ENCODE results near the gene DZANK1.

DZANK1 gene

DNA sequence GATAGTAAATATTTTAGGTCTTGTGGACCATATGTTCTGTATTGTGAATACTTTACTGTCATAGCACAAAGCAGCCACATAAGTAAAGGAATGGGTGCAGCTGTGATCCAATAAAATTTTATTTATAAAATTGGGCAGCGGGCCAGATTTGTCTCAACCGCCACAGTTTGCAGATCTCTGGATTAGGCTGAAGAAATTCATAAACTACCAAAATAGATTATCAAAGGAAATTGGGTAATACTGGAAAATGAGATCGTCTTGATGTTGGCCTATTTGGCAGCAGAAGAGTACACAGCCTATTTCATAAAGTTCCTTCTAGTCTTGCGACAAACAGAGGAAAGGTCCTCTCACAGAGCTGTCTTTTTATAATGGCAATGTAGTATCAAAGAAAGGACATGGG is 69.8 kb downstream of the DZANK1 start:
- no peak overlapping the region for H3K4me3 ChIP-seq (ENCODE audit: low read depth, low read length)
- TF ChIP-seq, protein P1, sequence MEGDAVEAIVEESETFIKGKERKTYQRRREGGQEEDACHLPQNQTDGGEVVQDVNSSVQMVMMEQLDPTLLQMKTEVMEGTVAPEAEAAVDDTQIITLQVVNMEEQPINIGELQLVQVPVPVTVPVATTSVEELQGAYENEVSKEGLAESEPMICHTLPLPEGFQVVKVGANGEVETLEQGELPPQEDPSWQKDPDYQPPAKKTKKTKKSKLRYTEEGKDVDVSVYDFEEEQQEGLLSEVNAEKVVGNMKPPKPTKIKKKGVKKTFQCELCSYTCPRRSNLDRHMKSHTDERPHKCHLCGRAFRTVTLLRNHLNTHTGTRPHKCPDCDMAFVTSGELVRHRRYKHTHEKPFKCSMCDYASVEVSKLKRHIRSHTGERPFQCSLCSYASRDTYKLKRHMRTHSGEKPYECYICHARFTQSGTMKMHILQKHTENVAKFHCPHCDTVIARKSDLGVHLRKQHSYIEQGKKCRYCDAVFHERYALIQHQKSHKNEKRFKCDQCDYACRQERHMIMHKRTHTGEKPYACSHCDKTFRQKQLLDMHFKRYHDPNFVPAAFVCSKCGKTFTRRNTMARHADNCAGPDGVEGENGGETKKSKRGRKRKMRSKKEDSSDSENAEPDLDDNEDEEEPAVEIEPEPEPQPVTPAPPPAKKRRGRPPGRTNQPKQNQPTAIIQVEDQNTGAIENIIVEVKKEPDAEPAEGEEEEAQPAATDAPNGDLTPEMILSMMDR (IDR thresholded peaks at IDR 0.05; ENCODE audit: insufficient read depth, low read length, missing control alignments): no peak
- CTCF ChIA-PET: interaction anchor here (1.4 kb wide), 1 partner anchor 15 kb away, joined by 3 read pairs; no protein-coding TSS in a partner anchor
- no peak for DNase-seq (ENCODE audit: low read depth, low spot score)
- POLR2A ChIA-PET: no interaction called here

DNA sequence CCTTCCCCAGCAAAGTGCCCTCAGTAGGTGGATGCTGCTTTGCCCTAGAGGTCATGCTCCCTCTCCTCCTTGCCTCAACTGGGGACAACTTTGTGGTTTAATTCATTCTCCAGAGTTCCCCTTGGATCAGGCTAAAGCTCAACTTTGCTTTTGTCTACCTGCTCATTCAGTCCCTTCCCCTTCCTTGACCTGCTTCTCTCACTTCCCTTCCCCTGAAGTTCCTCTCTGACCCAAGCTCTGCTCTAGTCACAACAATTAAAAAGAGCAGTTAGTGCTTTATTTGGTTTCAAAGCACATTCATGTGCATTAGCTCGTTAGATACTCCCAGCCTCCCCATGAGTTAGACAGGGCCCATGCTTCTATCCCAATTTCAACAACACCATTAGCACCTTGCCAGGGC is 71.3 kb downstream of the DZANK1 start:
- ChIA-PET POLR2A (no interaction called here), CTCF (no interaction called here)
- TF ChIP-seq, protein P1 (IDR thresholded peaks at IDR 0.05; ENCODE audit: insufficient read depth, low read length, missing control alignments): no peak
- DNase-seq (ENCODE audit: low read depth, low spot score): no peak
- no peak overlapping the region for H3K4me3 ChIP-seq (ENCODE audit: low read depth, low read length)

DNA sequence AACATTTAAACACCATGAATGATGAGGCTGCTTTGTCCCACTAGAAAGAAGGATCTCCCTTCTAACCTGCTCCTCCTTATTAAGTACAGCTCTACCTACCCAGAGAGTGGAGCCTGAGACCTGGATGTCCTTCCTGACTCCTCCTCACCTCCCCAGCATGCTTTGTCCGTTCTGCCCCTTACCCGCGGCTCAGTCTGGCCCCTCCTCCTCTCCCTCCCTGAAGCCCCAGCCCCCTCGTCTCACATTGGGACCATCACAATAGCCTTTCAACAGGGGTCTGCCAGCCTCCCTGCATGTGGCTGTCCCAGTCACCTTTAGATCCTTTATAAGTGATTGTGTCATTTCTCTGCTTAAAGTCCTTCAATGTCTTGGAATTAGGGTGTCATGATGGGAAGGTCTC is 72.5 kb downstream of the DZANK1 start:
- CTCF ChIA-PET: no interaction called here
- DNase-seq (ENCODE audit: low read depth, low spot score): no peak

DNA sequence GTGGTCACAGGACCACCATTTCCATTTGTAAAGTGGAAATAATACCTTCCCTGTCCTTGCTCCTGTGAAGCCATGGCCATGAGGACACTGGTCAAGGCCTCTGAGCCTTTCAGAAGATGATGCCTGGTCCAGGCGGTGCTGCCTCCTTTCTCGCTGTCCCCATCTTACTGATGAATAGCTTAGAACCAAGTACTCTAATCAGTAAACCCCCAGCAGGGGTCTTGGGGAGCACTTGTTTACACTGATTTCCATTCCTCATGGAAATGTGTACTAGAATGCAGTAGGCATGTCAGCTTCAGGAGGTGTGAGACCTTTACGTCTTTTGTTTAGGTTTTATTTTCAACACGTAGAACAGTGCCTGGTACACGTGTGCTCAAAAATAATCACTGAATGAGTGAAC is 75.1 kb downstream of the DZANK1 start:
- no peak for DNase-seq (ENCODE audit: low read depth, low spot score)
- POLR2A ChIA-PET: no interaction called here
- H3K4me3 ChIP-seq (ENCODE audit: low read depth, low read length): no peak overlapping the region
- TF ChIP-seq, protein P1 (IDR thresholded peaks at IDR 0.05; ENCODE audit: insufficient read depth, low read length, missing control alignments): no peak
- CTCF ChIA-PET: no interaction called here

More for the DNA sequence above, 72.5 kb downstream of the DZANK1 start:
- TF ChIP-seq, protein P1 (IDR thresholded peaks at IDR 0.05; ENCODE audit: insufficient read depth, low read length, missing control alignments): no peak
- POLR2A ChIA-PET: no interaction called here
- H3K4me3 ChIP-seq (ENCODE audit: low read depth, low read length): no peak overlapping the region

DNA sequence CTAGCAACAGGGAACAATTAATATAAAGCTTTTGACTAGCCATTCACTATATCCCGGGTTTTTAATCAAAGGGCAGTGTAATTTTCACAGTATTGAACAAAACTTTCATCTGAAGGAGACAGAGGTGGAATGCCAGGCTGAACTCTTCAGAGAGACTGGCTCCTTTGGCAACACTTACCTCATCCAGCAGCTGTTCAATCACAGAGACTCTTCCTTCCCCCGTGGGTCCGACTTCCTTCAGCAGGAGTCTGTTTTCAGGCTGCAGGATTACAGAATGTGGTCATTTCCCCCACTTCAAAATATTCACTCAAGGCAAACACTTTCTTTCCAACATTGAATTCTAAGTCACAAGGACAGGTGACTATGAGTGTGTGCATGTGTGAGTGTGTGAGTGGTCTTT is 76.6 kb downstream of the DZANK1 start:
- TF ChIP-seq, protein P1 (IDR thresholded peaks at IDR 0.05; ENCODE audit: insufficient read depth, low read length, missing control alignments): no peak
- no peak overlapping the region for H3K4me3 ChIP-seq (ENCODE audit: low read depth, low read length)
- CTCF ChIA-PET: no interaction called here
- no peak for DNase-seq (ENCODE audit: low read depth, low spot score)
- POLR2A ChIA-PET: no interaction called here

DNA sequence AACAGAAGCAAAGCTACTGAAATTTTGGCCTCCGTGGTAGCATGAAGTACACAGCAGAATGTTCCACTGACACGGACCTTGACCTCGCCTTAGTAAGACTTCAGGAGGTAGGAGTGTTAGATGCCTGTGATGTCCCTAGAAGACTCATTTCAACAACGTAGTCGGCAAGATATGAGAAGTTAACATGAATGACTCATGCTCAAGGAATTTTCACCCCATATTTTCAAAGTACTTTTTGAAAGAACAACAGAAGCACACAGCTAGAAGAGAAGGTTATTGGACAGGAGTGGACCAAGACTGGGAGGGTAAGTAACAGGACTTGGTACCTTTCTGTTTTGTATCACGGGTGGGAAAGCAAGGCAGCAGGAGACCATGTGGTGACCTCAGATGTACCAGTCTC is 78.0 kb downstream of the DZANK1 start:
- ChIA-PET CTCF (interaction anchor here (0.8 kb wide), 1 partner anchor 972 kb away, joined by 3 read pairs; no protein-coding TSS in a partner anchor), POLR2A (no interaction called here)
- TF ChIP-seq, protein P1 (IDR thresholded peaks at IDR 0.05; ENCODE audit: insufficient read depth, low read length, missing control alignments): no peak
- peak; percentile 31 for DNase-seq (ENCODE audit: low read depth, low spot score)
- H3K4me3 ChIP-seq (ENCODE audit: low read depth, low read length): no peak overlapping the region
